DND-41 (cell line): Measurements from ENCODE around the gene PANK4.

Experiments
- CTCF ChIP-seq: IDR thresholded peaks from 2 replicates; pipeline ENCODE4 v1.5.1; 2012; ENCODE audit warnings: borderline replicate concordance, low read length, moderate library complexity, mild to moderate bottlenecking; ENCODE audit not compliant: poor library complexity, severe bottlenecking; ENCODE audit errors: extremely low read depth
- EZH2 ChIP-seq: IDR thresholded peaks from 3 replicates; pipeline ENCODE4 v1.6.1; 2012; ENCODE audit warnings: borderline replicate concordance, low read depth, mild to moderate bottlenecking, moderate library complexity, low read length, inconsistent platforms; ENCODE audit not compliant: severe bottlenecking

DNA sequence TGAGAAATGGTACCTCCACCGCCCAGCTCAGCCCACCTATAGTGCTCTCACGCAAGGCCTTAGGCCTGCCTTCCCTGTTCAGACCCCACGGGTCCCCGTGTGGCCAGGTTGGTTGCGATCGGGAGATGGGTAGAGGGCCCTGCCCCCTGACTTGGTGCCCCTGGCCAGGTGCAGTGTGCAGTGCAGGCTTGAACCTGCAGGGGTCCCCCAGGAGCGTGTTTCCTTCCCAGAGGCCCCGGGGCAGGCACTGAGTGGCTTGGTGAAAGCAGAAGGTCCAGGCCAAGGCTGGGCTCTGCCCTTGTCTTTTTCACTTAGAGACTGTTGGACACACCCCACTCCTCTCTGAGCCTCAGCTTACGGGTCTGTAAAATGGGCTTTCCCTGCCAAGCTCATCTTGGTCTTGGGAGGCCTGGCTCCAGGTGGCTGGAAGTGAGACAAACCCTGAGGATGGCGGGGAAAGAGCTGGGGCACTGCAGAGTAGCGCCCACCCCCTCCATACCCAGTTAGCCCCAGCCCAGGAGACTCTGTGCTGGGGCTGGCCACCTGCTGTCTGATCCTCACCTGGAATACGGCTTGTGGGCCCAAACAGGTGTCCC is 13.0 kb upstream of the PANK4 start:
- peak; percentile 47 for TF ChIP-seq CTCF
- no peak for TF ChIP-seq EZH2
